GM23248 (cell line): ENCODE measurements around the gene PTOV1.

Source experiments
- EZH2 ChIP-seq: fragments of 200-600 bp; sonication (generic); IDR thresholded peaks from 2 replicates; pipeline ENCODE4 v1.6.1; 2018; ENCODE audit warnings: antibody characterized with exemption, mild to moderate bottlenecking; ENCODE audit not compliant: insufficient read depth, poor library complexity, severe bottlenecking
- EZH2phosphoT487 ChIP-seq: fragments of 200-600 bp; sonication (generic); IDR thresholded peaks from 2 replicates; pipeline ENCODE4 v1.6.1; 2018; ENCODE audit warnings: antibody characterized with exemption, moderate library complexity, mild to moderate bottlenecking, low read depth; ENCODE audit not compliant: insufficient read depth

GRCh38 chr19:49906879-49907564 lies 56.1 kb downstream of the PTOV1 start:
- no peak for TF ChIP-seq EZH2
- TF ChIP-seq EZH2phosphoT487: no peak
